Measurements from ENCODE around the gene MRPS17.

The MRPS17 gene

DNA sequence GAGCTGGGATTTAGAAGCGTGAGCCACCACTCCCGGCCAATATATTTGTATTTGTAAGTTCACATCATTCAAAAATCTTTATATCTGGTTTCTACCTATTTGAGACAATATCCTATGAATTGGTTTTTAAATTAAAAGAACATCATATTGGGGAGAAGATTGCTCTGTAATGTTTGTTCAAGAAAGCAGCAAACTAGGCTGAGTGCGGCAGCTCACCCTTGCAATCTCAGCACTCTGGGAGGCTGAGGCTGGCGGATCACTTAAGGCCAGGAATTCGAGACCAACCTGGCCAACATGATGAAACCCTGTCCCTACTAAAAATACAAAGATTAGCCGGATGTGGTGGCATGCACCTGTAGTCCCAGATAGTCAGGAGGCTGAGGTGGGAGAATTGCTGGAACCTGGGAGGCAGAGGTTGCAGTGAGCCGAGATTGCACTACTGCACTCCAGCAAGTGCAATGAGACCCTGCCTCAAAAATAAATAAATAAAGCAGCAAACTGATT is 22.1 kb downstream of the MRPS17 start:
- DNase-seq = no peak

DNA sequence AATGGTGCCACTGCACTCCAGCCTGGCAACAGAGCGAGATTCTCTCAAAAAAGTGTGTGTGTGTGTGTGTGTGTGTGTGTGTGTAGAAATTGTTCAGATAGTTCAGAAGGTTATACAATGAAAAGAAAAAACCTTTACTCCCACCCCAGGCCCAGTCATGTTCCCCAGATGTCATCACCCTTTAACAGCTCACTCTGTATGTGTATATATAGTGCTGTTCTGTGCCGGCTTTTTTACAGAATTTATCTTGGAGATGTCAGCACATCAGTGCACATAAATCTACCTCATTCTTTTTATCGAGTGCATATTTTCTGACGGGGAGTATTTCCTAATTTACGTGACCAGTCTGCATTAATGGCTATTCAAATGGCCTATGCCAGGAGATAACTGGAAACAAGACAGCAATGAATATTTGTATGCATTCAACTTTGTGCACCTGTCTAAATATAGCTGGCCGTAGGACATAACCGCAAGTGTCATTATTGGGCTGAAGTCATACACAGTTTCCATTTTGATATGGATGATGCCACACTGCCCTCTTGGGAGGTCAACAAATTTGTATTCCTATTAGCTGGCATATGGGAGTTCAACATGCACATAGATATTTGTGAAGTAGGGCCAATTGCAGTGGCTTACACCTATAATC is 24.4 kb downstream of the MRPS17 start:
- no peak for DNase-seq

GRCh38 chr7:55977831-55978230 is 26.2 kb downstream of the MRPS17 start:
- DNase-seq = no peak

GRCh38 chr7:55980266-55980665 is 28.6 kb downstream of the MRPS17 start:
- no peak for DNase-seq

- no peak for DNase-seq
These were observed 31.9 kb downstream of the MRPS17 start for GRCh38 chr7:55983537-55983936.

DNA sequence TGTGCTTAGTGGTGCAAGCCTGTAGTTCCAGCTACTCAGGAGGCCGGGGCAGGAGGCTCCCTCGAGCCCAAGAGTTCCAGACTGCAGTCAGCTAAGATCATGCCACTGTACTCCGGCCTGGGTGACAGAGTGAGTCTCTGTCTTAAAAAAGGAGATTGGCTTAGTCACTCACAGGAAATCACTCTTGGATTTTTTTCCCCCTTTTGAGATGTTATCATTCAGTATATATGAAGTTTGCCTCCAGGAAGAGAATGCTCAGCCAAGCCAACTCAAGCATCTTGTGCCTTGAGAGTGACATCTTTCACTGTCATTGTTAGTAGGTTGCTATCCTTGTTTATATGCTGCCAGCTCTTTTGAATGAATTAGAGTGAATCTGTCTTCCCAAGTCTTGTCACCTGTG is 40.7 kb downstream of the MRPS17 start:
- no peak for DNase-seq

DNA sequence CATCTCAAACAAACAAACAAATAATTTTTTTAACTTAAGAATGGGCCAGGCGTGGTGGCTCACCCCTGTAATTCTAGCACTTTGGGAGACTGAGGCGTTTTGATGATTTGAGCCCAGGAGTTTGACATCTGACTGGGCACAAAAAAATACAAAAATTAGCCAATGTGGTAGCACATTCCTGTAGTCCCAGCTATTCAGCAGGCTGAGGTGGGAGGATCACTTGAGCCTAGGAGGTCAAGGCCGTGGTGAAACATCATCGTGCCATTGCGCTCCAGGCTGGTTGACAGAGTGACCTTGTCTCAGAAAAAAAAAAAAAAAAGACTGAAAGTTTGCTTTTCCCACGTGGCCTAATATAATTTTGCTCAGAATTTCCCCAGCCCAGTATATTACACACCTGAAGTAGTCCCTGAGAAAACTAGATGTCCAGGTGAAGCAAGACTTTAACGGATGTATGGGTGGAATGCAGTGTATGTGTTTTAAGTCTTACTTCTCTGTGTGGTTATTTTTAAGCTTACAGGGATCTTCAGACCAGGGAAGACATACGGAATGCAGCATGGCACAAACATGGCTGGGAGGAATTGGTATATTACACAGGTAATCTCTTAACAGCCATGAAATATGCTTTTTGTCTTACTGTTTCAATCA is 45.3 kb downstream of the MRPS17 start:
- no peak for DNase-seq

DNA sequence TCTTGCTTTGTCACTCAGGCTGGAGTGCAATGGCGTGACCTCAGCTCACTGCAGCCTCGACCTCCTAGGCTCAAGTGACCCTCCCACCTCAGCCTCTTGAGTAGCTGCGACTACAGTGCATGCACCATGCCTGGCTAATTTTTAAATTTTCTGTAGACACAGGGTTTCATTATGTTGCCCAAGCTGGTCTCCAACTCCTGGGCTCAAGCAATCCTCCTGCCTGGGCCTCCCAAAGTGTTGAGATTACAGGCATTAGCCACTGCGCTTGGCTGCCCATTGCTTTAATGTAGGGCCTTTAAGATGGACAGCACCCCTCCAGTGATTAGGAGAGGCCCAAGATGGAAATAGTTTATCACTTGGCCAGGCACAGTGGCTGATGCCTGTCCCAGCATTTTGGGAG is 52.1 kb downstream of the MRPS17 start:
- no peak for DNase-seq

Data from islet precursor cell (in vitro differentiated cells).